ENCODE results near the gene AAGAB.

The AAGAB gene

GRCh38 chr15:67199881-67200763, 54.3 kb downstream of the AAGAB start:
- Histone ChIP-seq H3K9ac (no peak overlapping the region), H2AFZ (no peak overlapping the region), H3K4me1 (no peaks in the 10 kb centered on the region), H3K27ac (no peak overlapping the region), H3K4me3 (ENCODE audit: low read depth, low read length) (no peak overlapping the region), H3K4me2 (ENCODE audit: low read length) (no peak overlapping the region), H3K36me3 (ENCODE audit: control insufficient read depth, insufficient read depth, low read length) (no peaks in the 10 kb centered on the region), H3K9me3 (ENCODE audit: control insufficient read depth, low read length) (no peaks in the 10 kb centered on the region), H3K27me3 (ENCODE audit: control insufficient read depth, insufficient read depth, low read length) (no peaks in the 10 kb centered on the region), H3K79me2 (no peaks in the 10 kb centered on the region)
- TF ChIP-seq CTCF (IDR thresholded peaks at IDR 0.05), result no peak

GRCh38 chr15:67199391-67199790, 55.1 kb downstream of the AAGAB start:
- no peak overlapping the region for H3K9ac ChIP-seq
- no peaks in the 10 kb centered on the region for H3K27me3 ChIP-seq (ENCODE audit: control insufficient read depth, insufficient read depth, low read length)
- H3K4me2 ChIP-seq (ENCODE audit: low read length), result no peak overlapping the region
- no peaks in the 10 kb centered on the region for H3K79me2 ChIP-seq
- no peak overlapping the region for H2AFZ ChIP-seq
- H3K9me3 ChIP-seq (ENCODE audit: control insufficient read depth, low read length), result no peaks in the 10 kb centered on the region
- no peak overlapping the region for H3K4me3 ChIP-seq (ENCODE audit: low read depth, low read length)
- H3K36me3 ChIP-seq (ENCODE audit: control insufficient read depth, insufficient read depth, low read length), result no peaks in the 10 kb centered on the region
- no peak for TF ChIP-seq CTCF (IDR thresholded peaks at IDR 0.05)
- H3K4me1 ChIP-seq, result no peaks in the 10 kb centered on the region
- no peak overlapping the region for H3K27ac ChIP-seq

- H3K79me2 ChIP-seq, result no peaks in the 10 kb centered on the region
- H3K9me3 ChIP-seq (ENCODE audit: control insufficient read depth, low read length), result no peaks in the 10 kb centered on the region
- H3K4me1 ChIP-seq, result no peaks in the 10 kb centered on the region
- H3K27me3 ChIP-seq (ENCODE audit: control insufficient read depth, insufficient read depth, low read length), result no peaks in the 10 kb centered on the region
- no peaks in the 10 kb centered on the region for H3K36me3 ChIP-seq (ENCODE audit: control insufficient read depth, insufficient read depth, low read length)
- H3K4me2 ChIP-seq (ENCODE audit: low read length), result no peak overlapping the region
- no peak overlapping the region for H2AFZ ChIP-seq
- H3K27ac ChIP-seq, result no peak overlapping the region
- H3K4me3 ChIP-seq (ENCODE audit: low read depth, low read length), result no peak overlapping the region
- no peak for TF ChIP-seq CTCF (IDR thresholded peaks at IDR 0.05)
- no peak overlapping the region for H3K9ac ChIP-seq
Observed at GRCh38 chr15:67198157-67198754, 56.2 kb downstream of the AAGAB start.

- Histone ChIP-seq H3K4me2 (ENCODE audit: low read length) (no peak overlapping the region), H2AFZ (no peak overlapping the region), H3K9me3 (ENCODE audit: control insufficient read depth, low read length) (no peaks in the 10 kb centered on the region), H3K27me3 (ENCODE audit: control insufficient read depth, insufficient read depth, low read length) (no peaks in the 10 kb centered on the region), H3K79me2 (no peaks in the 10 kb centered on the region), H3K36me3 (ENCODE audit: control insufficient read depth, insufficient read depth, low read length) (no peaks in the 10 kb centered on the region), H3K4me3 (ENCODE audit: low read depth, low read length) (no peak overlapping the region), H3K4me1 (no peaks in the 10 kb centered on the region), H3K27ac (no peak overlapping the region), H3K9ac (no peak overlapping the region)
- no peak for TF ChIP-seq CTCF (IDR thresholded peaks at IDR 0.05)
Observed at GRCh38 chr15:67197364-67197695, 57.1 kb downstream of the AAGAB start.

Measured in parathyroid adenoma (tissue), 2 donors.